ENCODE data around the gene RASD2.

DNA sequence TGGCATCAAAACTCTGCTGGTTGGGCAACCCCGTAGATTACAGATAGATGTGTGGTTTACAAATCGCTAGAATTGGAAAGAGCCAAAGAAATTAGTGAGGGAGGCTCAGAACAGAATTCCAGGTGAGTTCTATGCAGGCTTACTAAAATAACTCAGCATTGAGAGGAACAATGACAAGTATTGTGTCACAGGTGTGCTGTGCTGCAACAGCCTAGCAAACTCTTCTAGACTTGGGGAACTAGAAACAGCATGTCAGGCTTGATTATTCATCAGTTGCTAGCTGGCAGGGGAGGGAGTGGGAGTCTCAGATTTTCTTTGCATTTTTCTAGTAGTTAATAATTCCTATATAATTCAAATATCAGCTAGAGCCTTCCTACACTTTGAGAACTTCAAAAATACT, 26.3 kb upstream of the RASD2 start:
- TF ChIP-seq TEAD4 (CRISPR knock-in tag; IDR thresholded peaks at IDR 0.05) (no peak), ZNF263 (CRISPR knock-in tag; IDR thresholded peaks at IDR 0.05; ENCODE audit: low read depth) (no peak), ELF4 (CRISPR knock-in tag; IDR thresholded peaks at IDR 0.05; ENCODE audit: low read depth) (no peak)
- TF ChIP-seq, protein P1, sequence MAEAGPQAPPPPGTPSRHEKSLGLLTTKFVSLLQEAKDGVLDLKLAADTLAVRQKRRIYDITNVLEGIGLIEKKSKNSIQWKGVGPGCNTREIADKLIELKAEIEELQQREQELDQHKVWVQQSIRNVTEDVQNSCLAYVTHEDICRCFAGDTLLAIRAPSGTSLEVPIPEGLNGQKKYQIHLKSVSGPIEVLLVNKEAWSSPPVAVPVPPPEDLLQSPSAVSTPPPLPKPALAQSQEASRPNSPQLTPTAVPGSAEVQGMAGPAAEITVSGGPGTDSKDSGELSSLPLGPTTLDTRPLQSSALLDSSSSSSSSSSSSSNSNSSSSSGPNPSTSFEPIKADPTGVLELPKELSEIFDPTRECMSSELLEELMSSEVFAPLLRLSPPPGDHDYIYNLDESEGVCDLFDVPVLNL (CRISPR knock-in tag; IDR thresholded peaks at IDR 0.05; ENCODE audit: borderline replicate concordance, low read depth): no peak
- TF ChIP-seq, protein P2, sequence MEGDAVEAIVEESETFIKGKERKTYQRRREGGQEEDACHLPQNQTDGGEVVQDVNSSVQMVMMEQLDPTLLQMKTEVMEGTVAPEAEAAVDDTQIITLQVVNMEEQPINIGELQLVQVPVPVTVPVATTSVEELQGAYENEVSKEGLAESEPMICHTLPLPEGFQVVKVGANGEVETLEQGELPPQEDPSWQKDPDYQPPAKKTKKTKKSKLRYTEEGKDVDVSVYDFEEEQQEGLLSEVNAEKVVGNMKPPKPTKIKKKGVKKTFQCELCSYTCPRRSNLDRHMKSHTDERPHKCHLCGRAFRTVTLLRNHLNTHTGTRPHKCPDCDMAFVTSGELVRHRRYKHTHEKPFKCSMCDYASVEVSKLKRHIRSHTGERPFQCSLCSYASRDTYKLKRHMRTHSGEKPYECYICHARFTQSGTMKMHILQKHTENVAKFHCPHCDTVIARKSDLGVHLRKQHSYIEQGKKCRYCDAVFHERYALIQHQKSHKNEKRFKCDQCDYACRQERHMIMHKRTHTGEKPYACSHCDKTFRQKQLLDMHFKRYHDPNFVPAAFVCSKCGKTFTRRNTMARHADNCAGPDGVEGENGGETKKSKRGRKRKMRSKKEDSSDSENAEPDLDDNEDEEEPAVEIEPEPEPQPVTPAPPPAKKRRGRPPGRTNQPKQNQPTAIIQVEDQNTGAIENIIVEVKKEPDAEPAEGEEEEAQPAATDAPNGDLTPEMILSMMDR (IDR thresholded peaks at IDR 0.05): no peak
- TF ChIP-seq, protein P3, sequence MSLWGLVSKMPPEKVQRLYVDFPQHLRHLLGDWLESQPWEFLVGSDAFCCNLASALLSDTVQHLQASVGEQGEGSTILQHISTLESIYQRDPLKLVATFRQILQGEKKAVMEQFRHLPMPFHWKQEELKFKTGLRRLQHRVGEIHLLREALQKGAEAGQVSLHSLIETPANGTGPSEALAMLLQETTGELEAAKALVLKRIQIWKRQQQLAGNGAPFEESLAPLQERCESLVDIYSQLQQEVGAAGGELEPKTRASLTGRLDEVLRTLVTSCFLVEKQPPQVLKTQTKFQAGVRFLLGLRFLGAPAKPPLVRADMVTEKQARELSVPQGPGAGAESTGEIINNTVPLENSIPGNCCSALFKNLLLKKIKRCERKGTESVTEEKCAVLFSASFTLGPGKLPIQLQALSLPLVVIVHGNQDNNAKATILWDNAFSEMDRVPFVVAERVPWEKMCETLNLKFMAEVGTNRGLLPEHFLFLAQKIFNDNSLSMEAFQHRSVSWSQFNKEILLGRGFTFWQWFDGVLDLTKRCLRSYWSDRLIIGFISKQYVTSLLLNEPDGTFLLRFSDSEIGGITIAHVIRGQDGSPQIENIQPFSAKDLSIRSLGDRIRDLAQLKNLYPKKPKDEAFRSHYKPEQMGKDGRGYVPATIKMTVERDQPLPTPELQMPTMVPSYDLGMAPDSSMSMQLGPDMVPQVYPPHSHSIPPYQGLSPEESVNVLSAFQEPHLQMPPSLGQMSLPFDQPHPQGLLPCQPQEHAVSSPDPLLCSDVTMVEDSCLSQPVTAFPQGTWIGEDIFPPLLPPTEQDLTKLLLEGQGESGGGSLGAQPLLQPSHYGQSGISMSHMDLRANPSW (CRISPR knock-in tag; conservative IDR thresholded peaks at IDR 0.05; ENCODE audit: low read depth): no peak
- TF ChIP-seq, protein P4, sequence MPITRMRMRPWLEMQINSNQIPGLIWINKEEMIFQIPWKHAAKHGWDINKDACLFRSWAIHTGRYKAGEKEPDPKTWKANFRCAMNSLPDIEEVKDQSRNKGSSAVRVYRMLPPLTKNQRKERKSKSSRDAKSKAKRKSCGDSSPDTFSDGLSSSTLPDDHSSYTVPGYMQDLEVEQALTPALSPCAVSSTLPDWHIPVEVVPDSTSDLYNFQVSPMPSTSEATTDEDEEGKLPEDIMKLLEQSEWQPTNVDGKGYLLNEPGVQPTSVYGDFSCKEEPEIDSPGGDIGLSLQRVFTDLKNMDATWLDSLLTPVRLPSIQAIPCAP (CRISPR knock-in tag; IDR thresholded peaks at IDR 0.05): no peak
